Ishikawa (cell line): ENCODE measurements around the gene GPAT3.

Experiments
- CEBPB ChIP-seq: IDR thresholded peaks from 2 replicates; pipeline ENCODE4 v1.6.1; 2012
- CREB1 ChIP-seq: IDR thresholded peaks from 2 replicates; pipeline ENCODE4 v1.6.1; 2012; ENCODE audit warnings: low read depth
- EGR1 ChIP-seq: IDR thresholded peaks from 2 replicates; pipeline ENCODE4 v1.6.1; 2012
- EP300 ChIP-seq: IDR thresholded peaks from 2 replicates; pipeline ENCODE4 v1.6.1; 2012; ENCODE audit warnings: borderline replicate concordance
- NFIC ChIP-seq: IDR thresholded peaks from 2 replicates; pipeline ENCODE4 v1.6.1; 2012
- RAD21 ChIP-seq: IDR thresholded peaks from 2 replicates; pipeline ENCODE4 v1.6.1; 2012; ENCODE audit warnings: low read depth
- TAF1 ChIP-seq: IDR thresholded peaks from 2 replicates; pipeline ENCODE4 v1.6.1; 2012; ENCODE audit warnings: low read depth, mild to moderate bottlenecking
- TCF12 ChIP-seq: IDR thresholded peaks from 2 replicates; pipeline ENCODE4 v1.6.1; 2012; ENCODE audit warnings: low read depth
- TEAD4 ChIP-seq: IDR thresholded peaks from 2 replicates; pipeline ENCODE4 v1.6.1; 2012
- USF1 ChIP-seq: IDR thresholded peaks from 2 replicates; pipeline ENCODE4 v1.6.1; 2012
- YY1 ChIP-seq: IDR thresholded peaks from 2 replicates; pipeline ENCODE4 v1.6.1; 2012; ENCODE audit warnings: low read depth
- ZBTB7A ChIP-seq: IDR thresholded peaks from 2 replicates; pipeline ENCODE4 v1.6.1; 2012; ENCODE audit warnings: low read depth
- TF ChIP-seq, protein P1 (sequence below): IDR thresholded peaks from 2 replicates; pipeline ENCODE4 v1.6.1; 2012; ENCODE audit warnings: low read depth, mild to moderate bottlenecking
- TF ChIP-seq, protein P2 (sequence below): IDR thresholded peaks from 2 replicates; pipeline ENCODE4 v1.6.1; 2012

Gene GPAT3

DNA sequence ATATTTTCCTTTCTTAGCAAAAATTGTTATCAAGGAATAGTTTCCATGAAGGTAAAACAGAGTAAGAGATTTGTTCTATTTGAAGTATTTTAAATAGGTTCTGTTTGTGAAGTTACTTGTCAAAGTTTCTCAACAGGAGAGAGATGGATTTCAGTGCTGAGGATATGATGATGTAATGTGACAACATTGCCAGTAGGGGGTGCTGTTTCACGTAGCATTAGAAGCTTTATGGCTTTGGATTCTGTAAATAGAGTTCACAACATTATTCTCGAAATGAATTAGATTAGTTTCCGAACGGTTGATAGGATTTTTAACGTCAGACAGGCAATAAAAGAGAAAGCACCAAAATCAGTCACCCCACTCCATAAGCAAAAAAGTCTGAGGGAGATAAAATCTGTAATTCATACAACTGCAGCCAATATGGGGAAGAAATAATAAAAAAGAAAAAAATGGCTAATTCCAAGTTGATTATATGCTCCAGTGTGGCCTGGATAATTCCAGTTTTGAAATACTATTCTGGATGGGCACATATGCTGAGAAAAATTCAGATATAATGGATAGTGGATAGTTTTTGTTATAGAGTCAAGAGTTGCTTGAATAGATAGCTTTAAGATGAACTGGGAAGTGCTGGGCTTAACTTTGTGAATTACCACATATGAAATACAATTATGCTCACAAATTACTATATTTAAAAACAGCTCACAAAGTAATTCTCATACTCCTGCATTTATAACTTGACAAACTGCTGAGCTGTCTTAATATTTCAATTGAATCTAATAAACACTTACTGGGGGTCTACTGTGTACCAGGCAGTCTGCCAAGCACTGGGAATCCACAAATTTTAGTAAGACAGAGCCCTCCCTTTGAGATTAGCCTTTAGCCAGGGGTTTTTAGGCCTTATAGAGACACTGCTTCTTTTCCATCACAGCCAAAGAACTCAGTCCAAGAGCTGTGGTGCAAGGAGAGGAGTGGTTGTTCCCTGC, 109.1 kb downstream of the GPAT3 start:
- TF ChIP-seq NFIC: no peak
- peak; percentile 89 for TF ChIP-seq RAD21

DNA sequence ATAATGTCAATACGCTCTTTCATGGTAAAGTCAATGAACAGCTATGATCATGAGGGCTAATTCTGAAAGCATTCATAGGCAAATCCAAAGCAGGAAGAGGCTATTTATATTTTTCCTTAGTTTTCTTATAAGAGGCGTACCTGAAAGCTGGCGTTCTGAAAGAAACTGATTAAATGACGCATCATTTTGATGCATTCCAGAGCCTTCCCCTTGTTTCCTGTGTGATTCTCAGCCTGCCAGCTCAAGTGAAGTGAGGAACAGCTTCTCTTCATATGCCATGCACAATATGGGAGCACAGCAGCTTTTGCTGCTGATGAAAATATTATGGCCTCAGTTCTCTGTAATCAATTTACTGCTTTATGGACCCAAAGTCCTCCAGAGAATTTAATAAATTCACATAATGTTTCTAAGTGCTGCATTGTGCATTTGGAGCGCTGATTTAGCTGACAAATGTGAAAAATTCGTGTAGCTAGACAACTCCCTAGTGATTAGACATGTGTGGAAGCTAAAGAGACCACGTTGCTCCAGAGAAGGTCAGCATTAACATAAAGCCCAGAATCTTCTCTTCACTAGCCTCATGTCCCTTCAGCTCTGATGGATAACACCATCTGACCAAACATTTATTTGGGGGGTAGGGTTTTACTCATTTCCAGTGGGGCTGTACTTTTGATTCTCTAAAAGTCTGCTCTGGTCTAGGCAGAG, 110.8 kb downstream of the GPAT3 start:
- TF ChIP-seq CREB1 (no peak), NFIC (no peak), YY1 (no peak), EGR1 (no peak), TAF1 (no peak), USF1 (no peak), EP300 (no peak), CEBPB (no peak), RAD21 (no peak)
- TF ChIP-seq, protein P1, sequence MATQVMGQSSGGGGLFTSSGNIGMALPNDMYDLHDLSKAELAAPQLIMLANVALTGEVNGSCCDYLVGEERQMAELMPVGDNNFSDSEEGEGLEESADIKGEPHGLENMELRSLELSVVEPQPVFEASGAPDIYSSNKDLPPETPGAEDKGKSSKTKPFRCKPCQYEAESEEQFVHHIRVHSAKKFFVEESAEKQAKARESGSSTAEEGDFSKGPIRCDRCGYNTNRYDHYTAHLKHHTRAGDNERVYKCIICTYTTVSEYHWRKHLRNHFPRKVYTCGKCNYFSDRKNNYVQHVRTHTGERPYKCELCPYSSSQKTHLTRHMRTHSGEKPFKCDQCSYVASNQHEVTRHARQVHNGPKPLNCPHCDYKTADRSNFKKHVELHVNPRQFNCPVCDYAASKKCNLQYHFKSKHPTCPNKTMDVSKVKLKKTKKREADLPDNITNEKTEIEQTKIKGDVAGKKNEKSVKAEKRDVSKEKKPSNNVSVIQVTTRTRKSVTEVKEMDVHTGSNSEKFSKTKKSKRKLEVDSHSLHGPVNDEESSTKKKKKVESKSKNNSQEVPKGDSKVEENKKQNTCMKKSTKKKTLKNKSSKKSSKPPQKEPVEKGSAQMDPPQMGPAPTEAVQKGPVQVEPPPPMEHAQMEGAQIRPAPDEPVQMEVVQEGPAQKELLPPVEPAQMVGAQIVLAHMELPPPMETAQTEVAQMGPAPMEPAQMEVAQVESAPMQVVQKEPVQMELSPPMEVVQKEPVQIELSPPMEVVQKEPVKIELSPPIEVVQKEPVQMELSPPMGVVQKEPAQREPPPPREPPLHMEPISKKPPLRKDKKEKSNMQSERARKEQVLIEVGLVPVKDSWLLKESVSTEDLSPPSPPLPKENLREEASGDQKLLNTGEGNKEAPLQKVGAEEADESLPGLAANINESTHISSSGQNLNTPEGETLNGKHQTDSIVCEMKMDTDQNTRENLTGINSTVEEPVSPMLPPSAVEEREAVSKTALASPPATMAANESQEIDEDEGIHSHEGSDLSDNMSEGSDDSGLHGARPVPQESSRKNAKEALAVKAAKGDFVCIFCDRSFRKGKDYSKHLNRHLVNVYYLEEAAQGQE: no peak
- TF ChIP-seq, protein P2, sequence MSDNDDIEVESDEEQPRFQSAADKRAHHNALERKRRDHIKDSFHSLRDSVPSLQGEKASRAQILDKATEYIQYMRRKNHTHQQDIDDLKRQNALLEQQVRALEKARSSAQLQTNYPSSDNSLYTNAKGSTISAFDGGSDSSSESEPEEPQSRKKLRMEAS: no peak

DNA sequence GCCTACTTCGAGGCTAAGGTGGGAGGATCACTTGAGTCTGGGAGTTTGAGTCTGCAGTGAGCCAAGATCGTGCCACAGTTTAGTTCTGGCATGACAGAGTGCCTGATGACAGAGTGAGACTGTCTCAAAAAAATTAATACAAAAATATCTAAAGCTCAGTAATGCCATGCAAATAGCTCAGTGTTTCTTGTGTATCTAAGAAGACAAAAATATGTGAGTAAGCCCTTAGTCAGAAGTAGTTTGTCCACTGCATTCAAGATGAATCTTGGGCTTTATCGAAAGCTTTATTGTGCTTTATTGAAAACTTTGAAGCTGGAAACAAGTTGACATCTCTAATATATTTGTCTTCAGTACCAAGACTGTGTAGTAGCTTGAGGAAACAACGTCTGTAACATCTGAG, 115.9 kb downstream of the GPAT3 start:
- TF ChIP-seq CREB1 (no peak), TCF12 (no peak), EP300 (no peak), USF1 (no peak), ZBTB7A (no peak), EGR1 (no peak), TEAD4 (no peak), RAD21 (no peak), NFIC (no peak), CEBPB (no peak), YY1 (no peak)
- TF ChIP-seq, protein P1: no peak
